ENCODE data around the gene DCDC2C. TPM values are rescaled to one million over a fixed set of nuclear protein-coding genes. Genes with fewer than 3 reads are reported as not detected.

Gene DCDC2C
- total and polyA plus RNA-seq, 2 of the 4 experiments (the other 2 are of a cell fraction) = not detected

- Histone ChIP-seq H3K9me1 (ENCODE audit: insufficient read depth, low read length) (no peaks in the 10 kb centered on the region), H4K5ac (ENCODE audit: low read depth, low read length) (no peak overlapping the region), H3K36me3 (ENCODE audit: control insufficient read depth, insufficient read depth, low read length) (no peaks in the 10 kb centered on the region), H2AK9ac (replicated peaks; ENCODE audit: low read depth, low read length, poor library complexity) (peak overlapping the region; percentile 16), H3K4me2 (ENCODE audit: low read depth, low read length) (no peak overlapping the region), H2BK15ac (ENCODE audit: low read depth, low read length) (no peak overlapping the region), H4K8ac (ENCODE audit: low read depth in 2 of 2, low read length in 2 of 2) (no peak overlapping the region), H3K27ac (ENCODE audit: insufficient read depth, low read length) (no peak overlapping the region), H3K4me3 (ENCODE audit: insufficient read depth, low read depth, low read length) (no peak overlapping the region), H3K9ac (ENCODE audit: low read depth, low read length) (no peak overlapping the region), H3K23ac (ENCODE audit: low read depth, low read length) (no peak overlapping the region), H3K14ac (replicated peaks; ENCODE audit: low read depth, low read length) (no peak overlapping the region), H4K91ac (ENCODE audit: insufficient read depth, low read depth, low read length) (no peak overlapping the region), H2AK5ac (ENCODE audit: low read depth, low read length) (no peak overlapping the region), H3K27me3 (ENCODE audit: control insufficient read depth, insufficient read depth, low read length) (no peaks in the 10 kb centered on the region; the same call in 1 of the 2 replicates), H3K9me3 (ENCODE audit: control insufficient read depth, insufficient read depth, low read length) (no peaks in the 10 kb centered on the region), H2BK20ac (ENCODE audit: low read depth, low read length) (no peak overlapping the region), H2BK5ac (ENCODE audit: low read depth, low read length, poor library complexity, severe bottlenecking) (no peak overlapping the region), H3K56ac (ENCODE audit: extremely low read depth, insufficient read depth, low read length) (no peak overlapping the region), H4K20me1 (ENCODE audit: insufficient read depth, low read length) (no peaks in the 10 kb centered on the region), H3K18ac (ENCODE audit: low read depth, low read length) (no peak overlapping the region), H2AFZ (replicated peaks; ENCODE audit: low read length, poor library complexity) (no peak overlapping the region), H3K4ac (ENCODE audit: low read depth, low read length) (no peak overlapping the region), H2BK120ac (ENCODE audit: low read depth, low read length) (no peak overlapping the region), H3K79me1 (ENCODE audit: low read depth in 1 of 2, low read length in 2 of 2) (no peaks in the 10 kb centered on the region), H3K4me1 (ENCODE audit: control insufficient read depth, insufficient read depth, low read length) (peaks cover 4% of the 10 kb centered on the region; the same call in 1 of the 2 replicates)
- ChIA-PET POLR2A (ENCODE audit: unreplicated experiment) (no interaction called here), CTCF (no interaction called here)
- ATAC-seq (ENCODE audit: low read depth) (no peak), DNase-seq (no peak)
- TF ChIP-seq RAD21 (IDR thresholded peaks at IDR 0.05; ENCODE audit: low read length) = no peak
- no peak for TF ChIP-seq ELK1 (IDR thresholded peaks at IDR 0.05; ENCODE audit: borderline replicate concordance, low read depth, low read length)
- no peak for TF ChIP-seq RFX5 (IDR thresholded peaks at IDR 0.05; ENCODE audit: low read depth, low read length)
- no peak for TF ChIP-seq RCOR1 (IDR thresholded peaks at IDR 0.05; ENCODE audit: insufficient replicate concordance, low read length)
- no peak for TF ChIP-seq SMC3 (IDR thresholded peaks at IDR 0.05; ENCODE audit: low read depth, low read length)
- TF ChIP-seq, protein P1, sequence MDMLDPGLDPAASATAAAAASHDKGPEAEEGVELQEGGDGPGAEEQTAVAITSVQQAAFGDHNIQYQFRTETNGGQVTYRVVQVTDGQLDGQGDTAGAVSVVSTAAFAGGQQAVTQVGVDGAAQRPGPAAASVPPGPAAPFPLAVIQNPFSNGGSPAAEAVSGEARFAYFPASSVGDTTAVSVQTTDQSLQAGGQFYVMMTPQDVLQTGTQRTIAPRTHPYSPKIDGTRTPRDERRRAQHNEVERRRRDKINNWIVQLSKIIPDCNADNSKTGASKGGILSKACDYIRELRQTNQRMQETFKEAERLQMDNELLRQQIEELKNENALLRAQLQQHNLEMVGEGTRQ (IDR thresholded peaks at IDR 0.05; ENCODE audit: low read depth, low read length) = no peak
- no peak for TF ChIP-seq FOS (IDR thresholded peaks at IDR 0.05; ENCODE audit: low read depth, low read length)
- no peak for TF ChIP-seq BHLHE40 (IDR thresholded peaks at IDR 0.05; ENCODE audit: low read depth, low read length)
- intact Hi-C loops (cut with micrococcal nuclease) = no loop called here
- dilution Hi-C loops (cut with HindIII; ENCODE audit: low sequenced_read_pairs, unreplicated experiment) = no loop called here
- WGBS, 2 experiments (ENCODE audit: extremely low coverage in 2 of 2, insufficient read length in 1 of 2) = 72% methylated on average over 6 of the region's 8 CpGs; no CpG with 5 or more reads in 1 of the 2 experiments
- in situ Hi-C loops (cut with MboI; ENCODE audit: low sequenced_read_pairs) = loop anchor here (25.0 kb wide), 1 partner anchor 1807 kb away; no protein-coding TSS in a partner anchor
- BruUV-seq (replicated peaks) = no TSS peak
These were observed 33.7 kb upstream of the DCDC2C start for GRCh38 chr2:3669656-3670055.
